Stimulated activated CD8-positive, alpha-beta memory T cell treated with anti-CD3 and anti-CD28 coated beads, Interleukin-7, amount 100 ng/mL, for 48 hours (primary cell): ENCODE results near the gene KCNH4.
"Not testable (repeated sequence)": the region's sequence is repeated elsewhere in the genome, so short reads cannot be mapped to it uniquely, and the experiment has no call there.

Source experiments
- DNase-seq, 2 donors: peaks; one replicate each; pipeline ENCODE4 v3.0.0-alpha.2; 2020; ENCODE audit warnings: low read depth in 1 of 2; ENCODE audit errors: extremely low read depth in 1 of 2

The KCNH4 gene

DNA sequence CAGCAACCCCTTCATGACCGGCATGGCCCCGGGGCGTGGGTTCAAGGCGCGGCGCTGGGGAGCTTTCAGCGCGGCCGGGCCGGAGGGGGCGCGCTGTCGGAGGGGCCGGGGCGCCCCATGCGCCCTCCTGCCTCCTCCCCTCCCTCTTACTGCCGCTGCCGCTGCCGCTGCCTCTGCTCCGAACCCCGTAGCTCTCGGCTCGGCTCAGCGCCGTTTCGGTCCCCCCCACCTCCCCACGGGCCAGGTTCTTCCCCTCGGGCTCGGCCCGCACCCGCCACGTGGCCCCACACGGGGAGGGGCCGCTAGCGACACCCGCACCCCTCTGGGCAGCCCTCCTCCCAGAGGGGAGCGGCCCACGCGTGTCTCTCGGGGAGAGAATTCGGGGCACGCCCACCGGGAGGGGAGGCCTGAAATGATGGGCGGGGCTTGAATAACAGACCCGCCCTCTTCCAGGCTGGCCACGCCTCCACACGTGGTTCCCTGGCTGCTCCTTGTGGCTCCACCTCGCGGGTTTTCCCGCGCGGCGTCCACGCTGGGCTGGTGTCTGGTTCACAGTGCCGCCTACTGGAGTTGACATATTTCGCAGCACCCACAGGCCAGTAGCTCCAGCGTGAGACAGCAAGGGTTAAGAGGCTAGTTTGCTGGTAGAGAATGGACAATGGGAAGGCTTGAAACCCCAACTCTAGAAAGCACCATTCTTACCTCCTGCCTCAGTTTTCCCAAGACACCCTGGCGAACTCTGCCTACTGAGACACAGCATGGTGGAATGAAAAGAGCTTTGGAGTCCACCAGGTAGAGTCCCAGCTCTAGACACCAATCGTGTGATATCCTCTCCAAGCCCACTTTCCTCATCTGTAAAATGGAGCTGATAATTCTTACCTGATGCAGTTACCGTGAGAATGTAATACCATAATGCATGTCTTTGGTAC is at the start of gene KCNH4:
KCNH4 (minus strand) TSS at position 221 of the 929 bp plus-strand sequence; CDS start at position 24, 197 bp downstream.
- DNase-seq = peak; percentile 74 to 86

GRCh38 chr17:42230225-42230624 is 49.3 kb upstream of the KCNH4 start:
- no peak for DNase-seq

GRCh38 chr17:42227849-42228700 is 47.1 kb upstream of the KCNH4 start:
- no peak for DNase-seq

GRCh38 chr17:42225646-42226045 is 44.7 kb upstream of the KCNH4 start:
- no peak for DNase-seq

GRCh38 chr17:42224651-42225050 is 43.7 kb upstream of the KCNH4 start:
- no peak for DNase-seq

DNA sequence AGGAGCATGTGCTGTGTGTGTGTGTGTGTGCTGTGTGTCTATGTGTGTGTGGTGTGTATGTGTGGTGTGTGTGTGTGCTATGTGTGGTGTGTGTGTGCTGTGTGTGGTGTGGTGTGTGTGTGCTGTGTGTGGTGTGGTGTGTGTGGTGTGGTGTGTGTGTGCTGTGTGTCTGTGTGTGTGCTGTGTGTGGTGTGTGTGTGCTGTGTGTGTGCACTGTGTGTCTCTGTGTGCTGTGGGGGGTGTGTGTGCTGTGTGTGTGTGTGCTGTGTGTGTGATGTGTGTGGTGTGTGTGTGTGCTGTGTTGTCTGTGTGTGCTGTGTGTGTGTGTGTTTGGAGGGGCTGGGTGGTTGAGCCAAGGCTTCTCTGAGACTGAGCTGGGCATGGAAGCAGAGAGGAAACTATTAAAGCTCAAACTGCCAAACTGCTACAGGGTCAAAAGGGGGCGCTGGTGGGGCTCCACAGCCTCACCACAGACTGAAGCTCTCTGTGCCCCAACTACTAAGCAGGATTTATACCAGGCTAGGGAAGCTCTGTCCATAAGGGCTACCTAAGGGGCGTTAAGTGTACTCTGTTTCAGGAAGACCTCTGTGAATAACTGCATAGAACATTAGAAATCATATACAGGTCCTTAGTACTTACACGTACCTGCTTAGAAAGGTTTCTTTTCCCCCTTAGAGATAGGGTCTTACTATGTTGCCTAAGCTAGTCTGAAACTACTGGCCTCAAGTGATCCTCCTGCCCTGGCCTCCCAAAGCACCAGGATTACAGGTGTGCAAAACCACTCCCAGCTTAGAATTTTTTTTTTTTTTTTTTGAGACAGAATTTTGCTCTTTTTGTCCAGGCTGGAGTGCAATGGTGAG is 41.2 kb upstream of the KCNH4 start:
- peak; percentile 15 to 20 for DNase-seq

GRCh38 chr17:42219280-42219679 is 38.3 kb upstream of the KCNH4 start:
- not testable (repeated sequence) for DNase-seq

DNA sequence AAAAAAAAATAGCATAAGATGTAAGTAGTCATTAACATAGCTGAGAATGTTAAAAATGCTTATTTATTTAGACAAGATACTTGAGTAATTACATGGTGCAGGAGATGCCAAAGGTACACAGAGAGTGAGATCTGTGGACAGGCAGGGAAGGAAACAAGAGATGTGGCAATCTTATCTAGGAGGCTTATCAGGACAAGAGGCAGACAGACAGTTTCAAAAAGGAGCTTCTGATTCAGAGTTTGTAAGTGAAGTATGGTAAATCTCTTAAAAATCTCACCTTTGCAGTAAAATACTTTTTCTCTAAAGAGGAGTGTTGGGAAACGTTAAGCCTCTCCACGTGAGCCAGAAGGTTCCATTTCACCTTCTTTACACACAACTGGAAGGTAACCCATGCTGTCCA is 33.2 kb upstream of the KCNH4 start:
- no peak for DNase-seq

DNA sequence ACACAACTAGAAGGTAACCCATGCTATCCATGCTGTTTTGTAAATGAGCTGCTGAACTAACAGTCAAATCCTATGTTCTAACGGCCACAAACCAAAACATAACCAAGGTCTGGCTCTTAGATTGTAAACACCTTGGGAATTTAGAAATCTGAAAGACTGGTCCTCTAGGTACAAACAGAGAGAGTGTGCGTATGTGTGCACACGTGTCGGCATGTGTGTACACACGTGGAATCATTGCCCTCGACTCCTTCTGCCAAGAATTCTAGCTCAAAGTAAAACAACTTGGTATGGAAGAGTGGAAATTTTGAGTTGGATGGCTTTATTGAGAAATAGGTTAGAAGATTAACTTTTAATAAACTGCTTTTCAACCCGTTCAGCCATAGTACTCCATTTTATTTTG is 31.4 kb upstream of the KCNH4 start:
- no peak for DNase-seq

- not testable (repeated sequence) for DNase-seq
These were observed 31.0 kb upstream of the KCNH4 start for GRCh38 chr17:42211921-42212341.

GRCh38 chr17:42210046-42210445 is 29.1 kb upstream of the KCNH4 start:
- DNase-seq = no peak

DNA sequence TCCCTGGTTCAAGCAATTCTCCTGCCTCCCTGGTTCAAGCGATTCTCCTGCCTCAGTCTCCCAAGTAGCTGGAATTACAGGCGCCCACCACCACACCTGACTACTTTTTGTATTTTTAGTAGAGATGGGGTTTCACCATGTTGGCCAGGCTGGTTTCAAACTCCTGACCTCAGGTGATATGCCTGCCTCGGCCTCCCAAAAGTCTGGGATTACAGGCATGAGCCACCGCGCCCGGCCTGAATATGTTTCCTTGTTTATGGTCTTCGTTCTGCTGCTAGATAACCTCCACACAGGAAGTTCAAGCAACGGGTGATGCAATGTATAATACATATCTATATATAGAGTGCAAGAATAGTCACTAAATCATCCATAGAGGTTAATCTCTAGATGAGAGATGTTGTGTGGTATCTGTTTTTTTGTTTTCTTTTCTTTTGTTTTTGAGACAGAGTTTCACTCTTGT is 25.2 kb upstream of the KCNH4 start:
- not testable (repeated sequence) for DNase-seq

GRCh38 chr17:42203354-42203753 is 22.4 kb upstream of the KCNH4 start:
- no peak for DNase-seq

GRCh38 chr17:42202696-42203095 is 21.8 kb upstream of the KCNH4 start:
- no peak for DNase-seq

- no peak for DNase-seq
These were observed 21.2 kb upstream of the KCNH4 start for GRCh38 chr17:42202159-42202558.

DNA sequence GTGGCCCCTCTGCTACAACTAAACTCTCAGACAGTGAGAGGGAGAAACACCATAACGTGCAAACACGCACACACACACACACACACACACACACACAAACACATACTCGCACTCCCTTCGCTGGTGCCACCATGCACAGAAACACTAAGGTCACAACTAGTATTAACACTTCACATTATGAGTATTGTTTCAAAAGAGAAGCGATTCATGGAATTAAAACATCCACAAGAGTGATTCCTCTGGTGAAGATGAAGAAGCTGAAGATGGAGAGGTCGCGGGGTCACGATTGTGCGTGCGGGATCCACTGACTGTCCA is 20.5 kb upstream of the KCNH4 start:
- no peak for DNase-seq

- DNase-seq = no peak
These were observed 19.9 kb upstream of the KCNH4 start for GRCh38 chr17:42200706-42201457.

GRCh38 chr17:42199416-42200011 is 18.6 kb upstream of the KCNH4 start:
- no peak for DNase-seq

DNA sequence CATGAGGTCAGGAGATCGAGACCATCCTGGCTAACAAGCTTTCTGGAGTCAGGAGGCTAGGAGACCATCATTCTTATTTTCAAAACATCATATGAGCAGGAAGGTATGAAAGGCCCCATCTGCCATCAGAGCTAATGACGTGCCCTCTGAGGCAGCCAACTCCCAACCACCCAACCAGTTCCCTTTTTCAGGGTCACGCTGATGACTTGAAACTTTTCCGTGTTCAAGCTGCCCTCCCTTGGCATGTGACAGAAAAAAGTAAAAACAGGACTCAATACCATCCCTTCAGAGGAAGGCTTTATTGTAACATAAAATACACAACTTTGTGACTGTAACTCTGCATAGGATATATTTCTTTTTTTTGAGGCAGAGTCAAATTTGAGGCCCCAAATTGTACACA is 18.0 kb upstream of the KCNH4 start:
- DNase-seq = no peak
